ENCODE data around the gene C15orf40.
A peak's percentile ranks its signal among the peaks of the same experiment; 100 is the strongest.

C15orf40 gene

GRCh38 chr15:82992436-82992998 is 18.9 kb downstream of the C15orf40 start:
- no peak for DNase-seq

DNA sequence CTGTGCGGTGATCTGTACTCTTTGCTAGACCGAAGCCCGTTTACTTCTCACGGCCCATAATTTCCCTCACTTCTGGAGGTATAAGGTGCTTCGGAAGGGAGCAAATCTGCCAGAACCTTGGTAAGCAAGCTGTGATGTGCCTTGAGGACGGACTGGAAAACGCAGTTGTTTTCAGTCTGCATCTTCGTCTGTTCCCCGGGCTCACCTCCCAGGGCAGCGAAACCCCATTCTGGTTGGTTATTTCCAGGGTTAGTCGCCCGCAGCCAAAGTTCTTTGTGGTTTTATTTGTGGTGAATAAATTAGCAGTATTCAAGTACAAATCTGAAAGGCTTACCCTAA is 25.0 kb downstream of the C15orf40 start:
- DNase-seq: no peak

GRCh38 chr15:82985688-82986441 is 25.6 kb downstream of the C15orf40 start, which contains the start of gene RAMAC:
Gene RAMAC, plus strand, starts transcription at chr15:82986210. Its CDS starts 2,809 bp downstream, at chr15:82989019.
- peak; percentile 97 for DNase-seq

DNA sequence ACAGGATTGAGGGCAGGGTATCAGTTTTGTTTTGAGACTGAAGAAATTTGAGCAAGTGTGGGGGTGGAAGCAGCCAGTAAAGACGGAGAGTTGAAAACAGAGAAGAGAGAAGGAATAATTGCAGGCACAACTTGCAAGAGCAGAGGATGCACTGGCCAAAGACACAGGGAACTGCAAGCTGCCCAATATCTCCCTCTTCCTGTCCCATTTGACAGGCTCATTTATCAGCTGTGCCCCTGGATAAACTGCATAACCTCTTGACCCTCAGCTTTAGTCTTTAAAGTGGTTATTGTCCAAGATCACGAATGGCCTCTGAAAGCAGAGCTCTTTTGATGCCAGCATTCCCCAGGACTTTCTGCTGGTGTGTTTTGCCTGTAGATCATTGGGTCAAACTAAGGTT is 30.5 kb downstream of the C15orf40 start:
- DNase-seq: no peak

DNA sequence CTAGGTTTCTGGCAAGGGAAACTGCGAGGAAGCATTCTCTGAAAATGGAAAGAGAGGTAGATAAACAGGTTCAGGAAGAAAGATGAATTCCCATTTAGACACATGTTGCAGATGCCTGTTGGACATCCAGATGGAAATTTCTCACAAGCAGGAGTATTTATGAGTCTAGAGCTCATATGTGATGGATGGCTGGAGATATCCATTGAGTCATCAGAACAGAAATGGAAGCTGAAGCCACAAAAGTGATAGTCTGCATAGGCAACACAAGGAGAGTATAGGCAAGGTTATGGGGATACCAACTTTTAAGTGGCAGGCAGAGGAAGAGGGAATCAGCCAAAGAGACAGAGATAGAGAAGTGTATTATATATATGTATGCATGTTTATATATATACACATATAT is 31.7 kb downstream of the C15orf40 start:
- no peak for DNase-seq

- DNase-seq: no peak
Observed at GRCh38 chr15:82978438-82978837, 33.0 kb downstream of the C15orf40 start.

DNA sequence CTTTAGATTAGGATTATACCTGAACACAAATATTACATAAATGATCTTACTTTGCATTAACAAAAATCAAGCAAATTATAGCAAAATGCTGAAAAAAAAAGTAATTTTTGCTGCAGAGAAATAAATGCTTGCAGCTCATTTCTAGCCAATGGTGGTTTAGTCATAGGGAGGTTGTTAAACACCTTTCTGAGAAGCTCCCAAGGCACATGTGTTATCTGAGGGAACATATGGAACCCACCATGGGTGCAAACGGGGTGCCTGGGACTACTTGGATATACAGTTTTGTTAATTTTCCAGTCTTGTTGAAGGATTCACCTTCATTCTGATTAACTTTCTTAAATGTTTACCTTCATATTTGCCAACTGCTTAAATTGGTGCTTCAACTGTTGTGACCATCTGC is 34.4 kb downstream of the C15orf40 start:
- DNase-seq: no peak

GRCh38 chr15:82972990-82973389 is 38.4 kb downstream of the C15orf40 start:
- no peak for DNase-seq

DNA sequence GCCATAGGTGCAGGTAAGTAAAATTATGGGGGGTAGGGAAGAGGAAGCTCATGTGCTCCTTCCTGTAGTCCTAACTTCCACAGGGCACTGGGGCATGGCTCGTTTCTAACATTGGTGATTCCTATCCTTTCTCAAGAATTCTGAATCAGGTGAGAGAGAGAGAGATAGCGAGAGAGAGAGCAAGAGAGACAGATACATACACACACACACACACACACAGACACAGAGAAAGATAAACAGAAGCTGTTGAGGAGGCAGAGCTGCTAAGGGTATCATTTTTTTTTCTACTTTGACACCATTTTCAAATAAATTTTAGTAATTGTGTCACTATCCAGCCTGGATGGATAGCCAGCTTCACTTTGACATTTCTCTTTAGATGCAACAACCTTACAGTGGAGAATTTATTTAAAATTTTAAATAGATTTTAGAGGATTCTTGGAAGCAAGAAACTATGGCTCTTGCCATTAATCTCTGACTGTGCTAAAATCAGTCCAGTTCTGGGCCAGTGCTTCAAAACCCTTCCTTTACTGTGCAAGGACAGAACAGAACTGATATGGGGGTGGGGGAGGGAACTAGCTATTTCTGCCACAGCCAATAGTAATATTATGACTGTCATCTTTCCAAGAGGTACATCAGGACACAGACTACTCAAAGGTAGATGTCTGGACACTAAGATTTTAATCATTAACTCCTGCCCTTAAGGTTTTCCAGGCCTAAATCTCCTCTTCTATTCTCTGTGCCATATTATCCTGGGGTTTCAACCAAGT is 40.0 kb downstream of the C15orf40 start:
- no peak for DNase-seq

DNA sequence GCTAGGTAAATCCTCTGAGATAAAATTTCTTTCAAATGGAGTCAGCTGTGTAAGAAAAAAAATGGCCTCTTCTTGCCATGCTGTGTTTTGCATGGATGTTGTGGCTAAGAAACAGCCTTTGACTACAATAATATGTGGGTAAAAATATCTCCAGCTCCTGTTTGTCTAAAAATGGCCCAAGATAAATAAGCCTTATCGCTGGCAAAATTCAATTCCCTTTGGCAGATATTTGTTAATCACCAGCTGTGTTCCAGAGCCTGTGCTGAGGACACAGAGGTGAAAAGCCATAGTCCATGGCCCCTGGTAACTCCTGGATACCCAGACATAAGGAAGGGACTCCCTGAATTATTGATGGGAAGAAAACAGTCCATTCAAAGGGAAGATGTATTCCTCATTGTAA is 40.7 kb downstream of the C15orf40 start:
- no peak for DNase-seq

- DNase-seq: no peak
Observed at GRCh38 chr15:82970078-82970686, 41.3 kb downstream of the C15orf40 start.

DNA sequence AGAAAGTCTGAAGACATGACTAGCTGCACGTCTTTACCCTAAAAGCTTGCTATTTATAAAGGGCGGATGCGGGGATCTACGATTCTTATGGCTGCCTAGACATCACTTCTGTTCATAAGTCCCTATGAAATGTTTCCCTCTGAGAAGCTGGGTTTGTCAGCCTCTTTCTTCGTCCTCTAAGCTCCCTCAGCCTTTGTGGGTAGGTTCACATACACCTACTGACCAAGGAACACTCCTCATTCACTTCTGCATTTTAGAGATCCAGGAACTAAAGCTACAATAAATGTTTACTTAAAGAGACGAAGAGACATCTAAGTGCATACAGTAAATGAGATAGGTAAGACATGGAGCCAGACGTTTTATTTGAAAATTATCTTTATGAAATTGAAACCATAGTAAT is 42.1 kb downstream of the C15orf40 start:
- DNase-seq: no peak

DNA sequence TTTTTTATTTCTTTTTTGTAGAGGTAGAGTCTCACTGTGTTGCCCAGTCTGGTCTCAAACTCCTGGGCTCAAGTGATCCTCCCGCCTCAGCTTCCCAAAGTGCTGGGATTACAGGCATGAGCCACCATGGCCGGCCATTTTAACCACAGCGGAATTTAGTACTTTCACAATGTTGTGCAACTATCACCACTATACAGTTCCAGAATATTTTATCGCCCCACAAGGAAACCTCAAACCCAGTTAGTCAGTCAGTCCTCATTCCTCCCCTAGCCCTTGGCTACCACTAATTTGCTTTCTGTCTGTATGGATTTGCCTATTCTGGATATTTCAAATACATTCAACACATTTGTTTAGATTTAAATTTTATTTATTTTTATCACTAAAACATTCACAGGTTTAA is 43.4 kb downstream of the C15orf40 start:
- peak; percentile 40 for DNase-seq

DNA sequence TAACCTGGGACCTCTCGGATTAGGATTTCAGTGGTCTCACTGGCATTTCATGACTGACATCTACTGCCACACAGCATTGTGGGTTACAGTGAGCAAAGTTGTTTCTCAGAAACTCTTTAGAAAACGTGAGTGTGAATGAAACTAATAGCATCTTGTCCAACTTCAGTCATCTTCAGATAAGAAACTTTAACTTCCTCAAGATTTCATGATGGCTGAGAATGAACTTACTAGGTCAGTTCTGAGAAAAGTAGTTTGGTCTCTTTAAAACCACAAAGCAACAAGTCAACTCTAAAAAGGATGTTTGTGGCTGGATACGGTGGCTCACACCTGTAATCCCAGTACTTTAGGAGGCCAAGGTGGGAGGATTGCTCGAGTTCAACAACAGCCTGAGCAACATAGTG is 44.8 kb downstream of the C15orf40 start:
- no peak for DNase-seq

- no peak for DNase-seq
Observed at GRCh38 chr15:82964890-82965289, 46.5 kb downstream of the C15orf40 start.

DNA sequence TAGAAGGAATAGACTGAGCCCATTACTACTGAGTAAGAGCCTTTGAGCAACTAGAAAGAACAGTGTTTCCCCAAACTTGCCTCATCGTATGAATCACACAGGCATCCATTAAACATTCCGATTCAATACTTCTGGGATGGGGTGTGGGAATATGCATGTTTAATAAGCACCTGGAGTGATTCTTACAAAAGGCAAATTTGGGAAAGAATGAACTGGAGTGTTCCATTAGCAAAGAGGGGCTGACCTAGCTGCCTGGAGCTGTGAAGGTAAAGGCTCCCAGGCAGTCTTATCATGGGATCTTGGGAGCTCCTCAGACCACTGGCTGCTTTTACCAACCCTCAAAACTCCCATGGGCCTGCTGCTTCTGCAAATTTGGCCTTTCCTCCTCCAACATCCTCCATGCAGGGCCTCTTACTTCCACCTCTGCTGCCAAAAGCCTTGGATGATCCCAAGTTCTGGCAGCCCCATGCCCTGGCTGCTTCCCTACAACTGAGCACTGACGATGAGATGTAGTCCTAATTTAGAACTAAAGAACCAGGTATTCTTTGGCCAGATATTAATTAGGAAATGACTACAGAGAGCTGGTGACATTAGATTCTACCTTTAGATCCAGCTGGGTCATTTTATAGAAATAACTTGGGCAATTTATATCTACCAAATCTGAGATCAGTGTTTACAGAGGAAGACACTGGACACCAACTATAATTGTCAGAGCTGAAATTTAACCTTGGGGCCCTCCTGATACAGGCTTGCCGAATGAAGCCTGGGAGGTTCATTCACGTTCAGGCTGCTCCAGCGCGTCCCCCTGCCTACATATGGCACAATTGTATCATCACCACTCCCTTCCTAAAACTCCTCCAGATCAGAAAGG is 47.7 kb downstream of the C15orf40 start:
- no peak for DNase-seq

DNA sequence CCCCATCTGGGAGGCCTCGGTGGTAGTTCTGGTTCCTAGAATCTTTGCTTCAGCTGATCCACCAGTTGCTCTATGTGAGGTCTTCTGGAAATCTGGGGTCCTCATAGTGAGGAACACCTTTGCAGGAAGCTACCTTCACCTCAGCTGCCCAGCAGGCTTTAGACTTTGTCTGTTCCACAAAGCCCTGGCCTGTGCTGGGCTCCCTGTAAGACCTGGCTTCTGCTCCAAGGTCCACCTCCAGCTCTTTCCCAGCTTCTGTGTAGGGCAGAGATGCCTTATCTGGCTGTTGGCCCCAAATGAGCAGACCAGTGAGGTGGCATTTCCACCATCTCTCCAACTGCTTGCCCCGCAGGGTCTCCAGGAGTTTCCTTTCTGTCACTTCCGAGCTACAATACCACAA is 50.7 kb downstream of the C15orf40 start:
- DNase-seq: no peak

DNA sequence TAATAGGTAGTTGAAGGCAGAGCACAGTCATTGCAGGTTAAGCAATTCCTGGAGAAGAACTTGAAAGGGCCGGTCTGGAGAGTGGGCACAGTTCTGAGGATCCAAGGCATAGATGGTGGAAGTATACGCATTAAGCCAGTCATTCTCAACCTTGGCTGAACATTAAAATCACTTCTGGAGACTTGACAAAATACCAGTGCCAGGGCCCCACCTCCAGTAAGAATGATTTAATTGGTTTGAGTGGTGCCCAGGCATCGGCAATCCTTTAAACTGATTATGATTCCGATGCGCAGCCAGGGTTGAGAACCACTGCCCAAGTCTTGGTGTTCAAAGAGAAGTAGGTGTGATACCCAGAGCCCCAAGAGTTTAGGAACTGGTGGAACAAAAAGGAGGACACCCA is 52.0 kb downstream of the C15orf40 start:
- DNase-seq: no peak

- no peak for DNase-seq
Observed at GRCh38 chr15:82958638-82959037, 52.8 kb downstream of the C15orf40 start.

DNA sequence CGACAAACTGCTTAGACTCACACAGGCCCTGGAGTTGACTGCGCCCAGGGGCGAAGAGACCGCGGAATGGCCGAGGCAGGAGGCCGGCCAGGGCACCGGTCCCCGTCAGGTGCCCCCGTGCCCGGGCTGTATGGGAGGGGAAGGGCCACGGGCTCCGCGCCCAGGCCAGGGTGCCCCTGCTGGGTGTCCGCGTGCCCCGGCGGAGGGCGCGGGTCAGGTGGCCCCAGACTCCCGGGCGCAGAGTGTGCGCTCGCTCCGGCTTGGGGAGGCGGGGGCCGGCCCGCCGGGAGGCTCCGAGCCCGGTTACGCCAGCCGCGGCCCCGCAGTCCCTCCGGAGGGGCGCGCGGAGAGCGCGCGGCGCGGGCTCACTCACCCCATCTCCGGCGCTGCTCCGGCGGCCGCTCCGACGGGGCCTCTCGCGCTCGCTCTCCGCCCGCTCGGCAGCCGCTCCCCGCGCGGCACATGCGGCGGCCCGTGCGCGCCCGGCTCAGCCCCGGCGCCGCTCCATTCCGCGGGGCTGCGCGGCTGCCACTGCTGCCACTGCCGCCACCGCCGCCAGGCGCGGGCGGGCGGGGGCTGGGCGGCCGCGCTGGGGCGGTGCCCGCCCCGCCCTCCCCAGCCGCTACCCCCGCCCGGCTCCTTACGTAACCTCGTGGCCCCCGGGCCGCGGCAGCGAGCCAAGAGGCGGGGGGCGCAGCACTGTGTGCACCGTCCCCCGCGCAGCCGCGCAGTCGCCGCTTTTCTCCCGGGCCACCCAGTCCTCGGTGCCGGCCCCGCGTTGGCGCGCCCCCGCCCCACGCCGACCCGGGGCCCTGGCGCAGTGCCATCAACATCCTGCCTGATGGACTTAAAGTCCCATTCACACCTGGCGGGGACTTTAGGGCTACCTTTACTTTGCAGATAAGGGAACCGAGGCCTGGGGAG is 59.0 kb downstream of the C15orf40 start, which contains the start of gene HOMER2:
HOMER2 (minus strand) TSS at position 563 of the 924 bp plus-strand sequence; CDS start at position 378, 185 bp downstream.
- DNase-seq: peak; percentile 15

DNA sequence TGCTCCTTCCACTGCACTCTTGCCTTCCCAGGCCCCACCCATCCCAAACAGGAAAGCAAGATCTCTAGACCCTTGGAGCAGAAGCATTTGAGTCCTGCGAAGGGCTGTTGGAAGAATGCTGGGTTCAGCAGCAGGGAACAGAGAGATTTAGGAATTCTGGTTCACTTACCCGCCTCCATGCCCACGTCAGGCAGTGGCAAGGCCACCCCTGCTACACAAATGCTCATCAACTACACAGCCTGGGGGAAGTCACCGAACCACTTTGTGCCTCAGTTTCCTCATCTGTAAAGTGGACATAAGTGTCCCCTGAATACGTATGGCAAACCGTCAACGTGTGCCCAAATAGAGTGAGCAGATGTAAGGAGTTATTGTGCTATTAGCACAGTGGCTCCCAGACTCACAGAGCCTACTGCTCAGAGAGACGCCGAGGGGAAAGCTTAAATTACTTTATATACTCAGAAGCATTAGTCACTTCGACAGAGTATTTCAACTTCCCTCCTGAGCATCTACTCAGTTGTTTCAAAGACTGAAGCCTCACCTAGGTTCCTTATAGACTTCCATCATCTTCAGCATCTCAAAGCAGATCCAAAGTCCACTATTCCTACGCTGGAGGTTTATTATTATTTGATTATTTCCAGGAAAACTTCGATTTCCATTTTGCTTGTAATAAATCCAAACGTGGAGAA is 59.8 kb downstream of the C15orf40 start:
- DNase-seq: peak; percentile 23
